HepG2 (cell line): ENCODE data around the gene CCDC150. TPM values are rescaled to one million over a fixed set of nuclear protein-coding genes. Genes with fewer than 3 reads are reported as not detected.

ENCODE experiments used
- FOXA3 ChIP-seq: IDR thresholded peaks from 2 replicates; pipeline ENCODE4 v1.6.1; 2016; ENCODE audit warnings: missing genetic modification reagents, missing compliant biosample characterization
- FOXP1 ChIP-seq, 2 experiments: fragments of 450-650 bp in 1 of 2; IDR thresholded peaks; 2 replicates each; pipeline ENCODE4 v1.6.1; 2017 to 2018; ENCODE audit warnings: antibody characterized with exemption in 1 of 2
- GATA4 ChIP-seq: sonication (generic); IDR thresholded peaks from 2 replicates; pipeline ENCODE4 v1.6.1; 2016; ENCODE audit warnings: antibody characterized with exemption, low read depth, borderline replicate concordance
- HMG20B ChIP-seq: conservative IDR thresholded peaks from 2 replicates; pipeline ENCODE4 v1.6.1; 2016; ENCODE audit warnings: missing genetic modification reagents, missing compliant biosample characterization
- POLR2A ChIP-seq, 2 experiments: IDR thresholded peaks; 2 replicates each; pipeline ENCODE4 v1.6.1; 2011; ENCODE audit warnings: low read depth in 2 of 2, low read length in 2 of 2, mild to moderate bottlenecking in 1 of 2, moderate library complexity in 1 of 2; ENCODE audit not compliant: insufficient read depth in 1 of 2
- RORA ChIP-seq: sonication (generic); formaldehyde crosslinking; IDR thresholded peaks from 2 replicates; pipeline ENCODE4 v1.5.0; 2020; ENCODE audit warnings: mild to moderate bottlenecking, missing genetic modification reagents, moderate library complexity
- SAP130 ChIP-seq: IDR thresholded peaks from 2 replicates; pipeline ENCODE4 v1.6.1; 2016; ENCODE audit warnings: low read depth
- SIN3A ChIP-seq: IDR thresholded peaks from 2 replicates; pipeline ENCODE4 v1.6.1; 2011; ENCODE audit warnings: low read depth, mild to moderate bottlenecking, control low read depth, low read length, borderline replicate concordance
- SNAPC2 ChIP-seq: sonication (generic); formaldehyde crosslinking; IDR thresholded peaks from 2 replicates; pipeline ENCODE4 v1.8.1; 2022; ENCODE audit warnings: mild to moderate bottlenecking, missing genetic modification reagents
- SYNCRIP ChIP-seq: fragments of 200-400 bp; formaldehyde crosslinking; IDR thresholded peaks from 2 replicates; pipeline ENCODE4 v1.6.1; 2018; ENCODE audit warnings: mild to moderate bottlenecking, low read depth, low read length; ENCODE audit not compliant: insufficient read depth
- ZNF3 ChIP-seq: IDR thresholded peaks from 2 replicates; pipeline ENCODE4 v1.7.0; 2017; ENCODE audit warnings: inconsistent platforms
- ZNF317 ChIP-seq: sonication (generic); formaldehyde crosslinking; IDR thresholded peaks from 2 replicates; pipeline ENCODE4 v1.5.0; 2020; ENCODE audit warnings: mild to moderate bottlenecking, missing genetic modification reagents
- ZNF383 ChIP-seq: sonication (generic); formaldehyde crosslinking; IDR thresholded peaks from 2 replicates; pipeline ENCODE4 v1.4.0; 2020; ENCODE audit warnings: missing genetic modification reagents, mild to moderate bottlenecking, borderline replicate concordance
- ZNF451 ChIP-seq: sonication (generic); formaldehyde crosslinking; IDR thresholded peaks from 2 replicates; pipeline ENCODE4 v1.5.0; 2020; ENCODE audit warnings: mild to moderate bottlenecking, missing genetic modification reagents
- ZNF7 ChIP-seq: IDR thresholded peaks from 2 replicates; pipeline ENCODE4 v1.6.1; 2016; ENCODE audit warnings: missing biosample characterization, missing genetic modification reagents
- ZNF891 ChIP-seq: sonication (generic); formaldehyde crosslinking; IDR thresholded peaks from 2 replicates; pipeline ENCODE4 v1.5.0; 2020; ENCODE audit warnings: mild to moderate bottlenecking, missing genetic modification reagents
- ZSCAN21 ChIP-seq: sonication (generic); formaldehyde crosslinking; IDR thresholded peaks from 2 replicates; pipeline ENCODE4 v1.8.0; 2022; ENCODE audit warnings: mild to moderate bottlenecking, missing genetic modification reagents, moderate library complexity, borderline replicate concordance
- polyA plus RNA-seq, 8 experiments: library from polyadenylated mRNA; depleted of rRNA in 3 of 8; stranded (reverse) in 7 of 8; unstranded in 1 of 8; fragments of >200 nt; fragmentation: Illumina TruSeq in 4 of 8; extraction: Trizol in 4 of 8; gene quantifications; 2 replicates each; pipeline versions ENCODE4 v1.2.1 to v1.2.3, GENCODE V29; 2011 to 2016; ENCODE audit warnings: low read depth in 4 of 8, missing spikeins in 1 of 8, mixed read lengths in 1 of 8; ENCODE audit not compliant: insufficient read depth in 1 of 8
- total RNA-seq, 5 experiments: library from RNA; depleted of rRNA; stranded (reverse); fragments of >200 nt; fragmentation: Illumina TruSeq; extraction: Trizol; gene quantifications; 2 replicates each; pipeline ENCODE4 v1.2.3, GENCODE V29; 2016; ENCODE audit warnings: low read depth in 1 of 5
- TF ChIP-seq, protein P1 (sequence below): sonication (generic); formaldehyde crosslinking; IDR thresholded peaks from 2 replicates; pipeline ENCODE4 v1.8.0; 2022; ENCODE audit warnings: mild to moderate bottlenecking, missing genetic modification reagents
- TF ChIP-seq, protein P2 (sequence below): sonication (generic); formaldehyde crosslinking; IDR thresholded peaks from 2 replicates; pipeline ENCODE4 v1.4.0; 2020; ENCODE audit warnings: mild to moderate bottlenecking, low read depth, missing genetic modification reagents
- TF ChIP-seq, protein P3 (sequence below): sonication (generic); formaldehyde crosslinking; IDR thresholded peaks from 2 replicates; pipeline ENCODE4 v1.5.1; 2020; ENCODE audit warnings: mild to moderate bottlenecking, missing genetic modification reagents, moderate library complexity
- TF ChIP-seq, protein P4 (sequence below): sonication (generic); formaldehyde crosslinking; IDR thresholded peaks from 2 replicates; pipeline ENCODE4 v1.5.0; 2020; ENCODE audit warnings: mild to moderate bottlenecking, missing genetic modification reagents, moderate library complexity

Gene CCDC150
- total and polyA plus RNA-seq, 2 of the 13 experiments (the other 11 are each of a cell fraction or from before 2014, with no cell fraction given) = 14.9 to 32.6 TPM

DNA sequence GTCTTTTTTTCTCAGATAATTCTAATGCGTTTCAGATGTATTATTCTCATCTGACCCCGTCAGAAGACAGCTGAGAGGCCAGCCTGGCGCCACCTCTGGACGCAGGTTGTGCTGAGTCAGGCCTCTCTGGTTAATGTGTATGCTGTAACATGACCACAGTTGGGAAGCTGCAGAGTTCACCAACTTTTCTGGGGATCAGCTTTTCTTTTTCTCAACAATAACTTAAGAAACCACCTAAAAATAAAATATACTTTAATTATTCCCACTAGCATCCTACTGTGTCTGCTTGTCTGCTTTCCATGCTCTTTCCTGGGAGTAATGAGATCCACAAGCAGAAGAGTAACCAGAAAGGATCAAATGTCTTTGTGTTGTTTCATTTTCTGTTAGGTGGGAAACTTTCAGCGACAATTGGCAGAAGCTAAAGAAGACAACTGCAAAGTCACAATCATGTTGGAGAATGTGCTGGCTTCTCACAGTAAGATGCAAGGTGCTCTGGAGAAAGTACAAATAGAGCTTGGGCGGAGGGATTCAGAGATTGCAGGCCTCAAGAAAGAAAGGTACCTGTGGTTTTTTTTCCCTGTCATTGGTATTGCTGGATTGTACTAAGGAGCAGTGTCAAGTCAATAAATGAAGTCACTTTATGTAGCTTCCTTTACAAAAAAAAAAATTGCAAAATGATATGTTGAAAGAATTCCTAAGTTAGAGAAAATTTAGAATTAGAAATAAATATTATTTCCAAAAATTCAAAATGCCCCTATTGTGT is 79.8 kb downstream of the CCDC150 start (continued):
- TF ChIP-seq, protein P1, sequence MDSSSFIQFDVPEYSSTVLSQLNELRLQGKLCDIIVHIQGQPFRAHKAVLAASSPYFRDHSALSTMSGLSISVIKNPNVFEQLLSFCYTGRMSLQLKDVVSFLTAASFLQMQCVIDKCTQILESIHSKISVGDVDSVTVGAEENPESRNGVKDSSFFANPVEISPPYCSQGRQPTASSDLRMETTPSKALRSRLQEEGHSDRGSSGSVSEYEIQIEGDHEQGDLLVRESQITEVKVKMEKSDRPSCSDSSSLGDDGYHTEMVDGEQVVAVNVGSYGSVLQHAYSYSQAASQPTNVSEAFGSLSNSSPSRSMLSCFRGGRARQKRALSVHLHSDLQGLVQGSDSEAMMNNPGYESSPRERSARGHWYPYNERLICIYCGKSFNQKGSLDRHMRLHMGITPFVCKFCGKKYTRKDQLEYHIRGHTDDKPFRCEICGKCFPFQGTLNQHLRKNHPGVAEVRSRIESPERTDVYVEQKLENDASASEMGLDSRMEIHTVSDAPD (CRISPR knock-in tag) = no peak
- TF ChIP-seq SAP130 (CRISPR knock-in tag) (peak; percentile 57), GATA4 (no peak), FOXA3 (CRISPR knock-in tag) (peak; percentile 28; the same call in 1 of the 2 replicates), ZNF451 (no peak), HMG20B (CRISPR knock-in tag) (no peak), SYNCRIP (no peak), POLR2A (IDR thresholded peaks at IDR 0.05; ENCODE audit: insufficient read depth in 1 of 2, low read depth in 2 of 2, low read length in 2 of 2) (0 out of 4 replicates have a peak, but pooled peaks of 1 of the 2 experiments have one; percentile 28), ZNF317 (CRISPR knock-in tag) (no peak), ZSCAN21 (CRISPR knock-in tag) (no peak), SNAPC2 (no peak), RORA (CRISPR knock-in tag) (0 out of 2 replicates have a peak, but pooled peaks have one; percentile 78), FOXP1 (IDR thresholded peaks at IDR 0.05) (no peak), FOXP1 (CRISPR knock-in tag; IDR thresholded peaks at IDR 0.05) (no peak), ZNF891 (CRISPR knock-in tag) (no peak), SIN3A (0 out of 2 replicates have a peak, but pooled peaks have one; percentile 37), ZNF3 (no peak), ZNF7 (CRISPR knock-in tag) (no peak), ZNF383 (CRISPR knock-in tag) (no peak)
- TF ChIP-seq, protein P2, sequence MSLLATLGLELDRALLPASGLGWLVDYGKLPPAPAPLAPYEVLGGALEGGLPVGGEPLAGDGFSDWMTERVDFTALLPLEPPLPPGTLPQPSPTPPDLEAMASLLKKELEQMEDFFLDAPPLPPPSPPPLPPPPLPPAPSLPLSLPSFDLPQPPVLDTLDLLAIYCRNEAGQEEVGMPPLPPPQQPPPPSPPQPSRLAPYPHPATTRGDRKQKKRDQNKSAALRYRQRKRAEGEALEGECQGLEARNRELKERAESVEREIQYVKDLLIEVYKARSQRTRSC (CRISPR knock-in tag) = no peak
- TF ChIP-seq, protein P3, sequence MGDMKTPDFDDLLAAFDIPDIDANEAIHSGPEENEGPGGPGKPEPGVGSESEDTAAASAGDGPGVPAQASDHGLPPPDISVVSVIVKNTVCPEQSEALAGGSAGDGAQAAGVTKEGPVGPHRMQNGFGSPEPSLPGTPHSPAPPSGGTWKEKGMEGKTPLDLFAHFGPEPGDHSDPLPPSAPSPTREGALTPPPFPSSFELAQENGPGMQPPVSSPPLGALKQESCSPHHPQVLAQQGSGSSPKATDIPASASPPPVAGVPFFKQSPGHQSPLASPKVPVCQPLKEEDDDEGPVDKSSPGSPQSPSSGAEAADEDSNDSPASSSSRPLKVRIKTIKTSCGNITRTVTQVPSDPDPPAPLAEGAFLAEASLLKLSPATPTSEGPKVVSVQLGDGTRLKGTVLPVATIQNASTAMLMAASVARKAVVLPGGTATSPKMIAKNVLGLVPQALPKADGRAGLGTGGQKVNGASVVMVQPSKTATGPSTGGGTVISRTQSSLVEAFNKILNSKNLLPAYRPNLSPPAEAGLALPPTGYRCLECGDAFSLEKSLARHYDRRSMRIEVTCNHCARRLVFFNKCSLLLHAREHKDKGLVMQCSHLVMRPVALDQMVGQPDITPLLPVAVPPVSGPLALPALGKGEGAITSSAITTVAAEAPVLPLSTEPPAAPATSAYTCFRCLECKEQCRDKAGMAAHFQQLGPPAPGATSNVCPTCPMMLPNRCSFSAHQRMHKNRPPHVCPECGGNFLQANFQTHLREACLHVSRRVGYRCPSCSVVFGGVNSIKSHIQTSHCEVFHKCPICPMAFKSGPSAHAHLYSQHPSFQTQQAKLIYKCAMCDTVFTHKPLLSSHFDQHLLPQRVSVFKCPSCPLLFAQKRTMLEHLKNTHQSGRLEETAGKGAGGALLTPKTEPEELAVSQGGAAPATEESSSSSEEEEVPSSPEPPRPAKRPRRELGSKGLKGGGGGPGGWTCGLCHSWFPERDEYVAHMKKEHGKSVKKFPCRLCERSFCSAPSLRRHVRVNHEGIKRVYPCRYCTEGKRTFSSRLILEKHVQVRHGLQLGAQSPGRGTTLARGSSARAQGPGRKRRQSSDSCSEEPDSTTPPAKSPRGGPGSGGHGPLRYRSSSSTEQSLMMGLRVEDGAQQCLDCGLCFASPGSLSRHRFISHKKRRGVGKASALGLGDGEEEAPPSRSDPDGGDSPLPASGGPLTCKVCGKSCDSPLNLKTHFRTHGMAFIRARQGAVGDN (CRISPR knock-in tag) = no peak
- TF ChIP-seq, protein P4, sequence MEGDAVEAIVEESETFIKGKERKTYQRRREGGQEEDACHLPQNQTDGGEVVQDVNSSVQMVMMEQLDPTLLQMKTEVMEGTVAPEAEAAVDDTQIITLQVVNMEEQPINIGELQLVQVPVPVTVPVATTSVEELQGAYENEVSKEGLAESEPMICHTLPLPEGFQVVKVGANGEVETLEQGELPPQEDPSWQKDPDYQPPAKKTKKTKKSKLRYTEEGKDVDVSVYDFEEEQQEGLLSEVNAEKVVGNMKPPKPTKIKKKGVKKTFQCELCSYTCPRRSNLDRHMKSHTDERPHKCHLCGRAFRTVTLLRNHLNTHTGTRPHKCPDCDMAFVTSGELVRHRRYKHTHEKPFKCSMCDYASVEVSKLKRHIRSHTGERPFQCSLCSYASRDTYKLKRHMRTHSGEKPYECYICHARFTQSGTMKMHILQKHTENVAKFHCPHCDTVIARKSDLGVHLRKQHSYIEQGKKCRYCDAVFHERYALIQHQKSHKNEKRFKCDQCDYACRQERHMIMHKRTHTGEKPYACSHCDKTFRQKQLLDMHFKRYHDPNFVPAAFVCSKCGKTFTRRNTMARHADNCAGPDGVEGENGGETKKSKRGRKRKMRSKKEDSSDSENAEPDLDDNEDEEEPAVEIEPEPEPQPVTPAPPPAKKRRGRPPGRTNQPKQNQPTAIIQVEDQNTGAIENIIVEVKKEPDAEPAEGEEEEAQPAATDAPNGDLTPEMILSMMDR = peak; percentile 65
